GM12878 (cell line): ENCODE data around the gene ANKRD34A. TPM values are rescaled to one million over a fixed set of nuclear protein-coding genes. Genes with fewer than 3 reads are reported as not detected.

ENCODE experiments used
- ATAC-seq: fragments of 200-7000 bp; cut with Tn5 transposase; 3 replicates; pipeline ENCODE4 v1.9.1; 2020; ENCODE audit warnings: mild to moderate bottlenecking, moderate library complexity
- BruUV-seq: library from RNA; stranded (reverse); fragments of 400-500 nt; replicated peaks from 2 replicates; lab custom pipeline; 2021; lab: Mats Ljungman, UMichigan
- CTCF ChIA-PET: fragments of 300-600 bp; sonication (Branson Sonifier 250); formaldehyde crosslinking; extraction: SDS; loops from one replicate; lab custom pipeline; 2021; ENCODE audit warnings: inconsistent platforms; lab: Yijun Ruan, JAX
- POLR2A ChIA-PET: fragments of 350-600 bp; formaldehyde crosslinking; extraction: SDS; loops from one replicate; lab custom pipeline; 2021; ENCODE audit warnings: inconsistent platforms; lab: Charles Lee
- RAD21 ChIA-PET: fragments of 300-600 bp; sonication (Branson Sonifier 250); formaldehyde crosslinking; loops from one replicate; lab custom pipeline; 2023; ENCODE audit warnings: antibody characterized with exemption; ENCODE audit not compliant: unreplicated experiment; lab: Charles Lee
- SMC1A ChIA-PET: fragments of 300-600 bp; sonication (Branson Sonifier 250); formaldehyde crosslinking; loops from one replicate; lab custom pipeline; 2023; ENCODE audit not compliant: unreplicated experiment, uncharacterized antibody; lab: Charles Lee
- DNase-seq: peaks from one replicate; pipeline ENCODE4 v3.0.0-alpha.2; 2011; ENCODE audit warnings: low read depth, low spot score
- FAIRE-seq: peaks from 3 replicates; lab custom pipeline; 2011; peaks lifted over from hg19 to GRCh38; lab: Jason Lieb, UNC
- H2AFZ ChIP-seq: 2 replicates; pipeline ENCODE4 v1.6.0; 2011; ENCODE audit warnings: low read depth, low read length, control low read depth; ENCODE audit not compliant: control insufficient read depth
- H3K27ac ChIP-seq: 2 replicates; pipeline ENCODE4 v1.5.1; 2011; ENCODE audit warnings: control low read depth; ENCODE audit not compliant: control insufficient read depth, insufficient read depth
- H3K27me3 ChIP-seq, 2 experiments: replicated peaks in 1 of 2; 2 replicates each; pipeline versions ENCODE4 v1.6.0 to v1.6.1; 2011; ENCODE audit warnings: low read length in 1 of 2; ENCODE audit not compliant: control insufficient read depth in 2 of 2, insufficient read depth in 2 of 2
- H3K36me3 ChIP-seq, 2 experiments: 2 replicates each; pipeline ENCODE4 v1.5.1; 2011; ENCODE audit warnings: low read length in 1 of 2; ENCODE audit not compliant: control insufficient read depth in 2 of 2, insufficient read depth in 2 of 2
- H3K4me1 ChIP-seq: 2 replicates; pipeline ENCODE4 v1.6.1; 2011; ENCODE audit warnings: mild to moderate bottlenecking, low read length, moderate library complexity, mixed read lengths; ENCODE audit not compliant: control insufficient read depth, insufficient read depth
- H3K4me2 ChIP-seq: 2 replicates; pipeline ENCODE4 v1.6.0; 2011; ENCODE audit warnings: control low read depth; ENCODE audit not compliant: control insufficient read depth, insufficient read depth
- H3K4me3 ChIP-seq: fragments of 200-600 bp; sonication (generic); 2 replicates; pipeline ENCODE4 v1.5.1; 2016
- H3K79me2 ChIP-seq: 2 replicates; pipeline ENCODE4 v1.6.0; 2011; ENCODE audit warnings: low read length; ENCODE audit not compliant: control insufficient read depth, insufficient read depth
- H3K9ac ChIP-seq: 2 replicates; pipeline ENCODE4 v1.8.0; 2011; ENCODE audit warnings: low read length, control low read depth, mixed read lengths; ENCODE audit not compliant: control insufficient read depth, insufficient read depth
- H3K9me3 ChIP-seq: replicated peaks from 3 replicates; pipeline ENCODE4 v1.5.1; 2011; ENCODE audit warnings: mild to moderate bottlenecking, low read length; ENCODE audit not compliant: control insufficient read depth, insufficient read depth
- H4K20me1 ChIP-seq: 2 replicates; pipeline ENCODE4 v1.6.0; 2011; ENCODE audit not compliant: control insufficient read depth, insufficient read depth
- CBFB ChIP-seq: IDR thresholded peaks from 2 replicates; pipeline ENCODE4 v1.6.1; 2016; ENCODE audit warnings: antibody characterized with exemption, low read depth
- CREM ChIP-seq: IDR thresholded peaks from 2 replicates; pipeline ENCODE4 v1.6.1; 2014; ENCODE audit warnings: antibody characterized with exemption, low read depth
- FOXM1 ChIP-seq: IDR thresholded peaks from 2 replicates; pipeline ENCODE4 v1.6.1; 2012; ENCODE audit warnings: low read depth, mild to moderate bottlenecking, inconsistent platforms, low read length, moderate library complexity
- IKZF2 ChIP-seq, 2 experiments: fragments of 450-650 bp; IDR thresholded peaks; 2 replicates each; pipeline ENCODE4 v1.6.1; 2017; ENCODE audit warnings: mild to moderate bottlenecking in 2 of 2, moderate library complexity in 2 of 2
- MXI1 ChIP-seq: fragments of 150-350 bp; IDR thresholded peaks from 2 replicates; pipeline ENCODE4 v1.6.1; 2011; ENCODE audit warnings: low read depth, mild to moderate bottlenecking, inconsistent platforms, low read length, improper control_type of control experiment
- POLR2AphosphoS5 ChIP-seq: IDR thresholded peaks from 2 replicates; pipeline ENCODE4 v1.6.1; 2011; ENCODE audit warnings: mild to moderate bottlenecking, low read length, inconsistent platforms
- POU2F2 ChIP-seq: IDR thresholded peaks from 3 replicates; pipeline ENCODE4 v1.6.1; 2011; ENCODE audit warnings: low read depth, mild to moderate bottlenecking, low read length, borderline replicate concordance
- RAD51 ChIP-seq: fragments of 450-650 bp; IDR thresholded peaks from 2 replicates; pipeline ENCODE4 v1.6.1; 2016; ENCODE audit warnings: moderate library complexity, mild to moderate bottlenecking, inconsistent platforms
- SMAD1 ChIP-seq: fragments of 450-650 bp; IDR thresholded peaks from 2 replicates; pipeline ENCODE4 v1.6.1; 2018; ENCODE audit warnings: mild to moderate bottlenecking, low read depth; ENCODE audit not compliant: partially characterized antibody
- TCF12 ChIP-seq: IDR thresholded peaks from 2 replicates; pipeline ENCODE4 v1.6.1; 2011; ENCODE audit warnings: low read depth, mild to moderate bottlenecking, low read length
- ZNF207 ChIP-seq: fragments of 450-650 bp; IDR thresholded peaks from 2 replicates; pipeline ENCODE4 v1.6.1; 2014; ENCODE audit warnings: antibody characterized with exemption, mild to moderate bottlenecking, borderline replicate concordance
- WGBS: methylation state at CpG from one replicate; pipeline ENCODE4 v1.1.6; 2016; ENCODE audit warnings: low lambda C conversion rate; ENCODE audit not compliant: insufficient replicate concordance, insufficient coverage; ENCODE audit errors: missing lambda C conversion rate; 5-methylcytosine and 5-hydroxymethylcytosine counted together
- in situ Hi-C: fragments of 300-500 bp; cut with MboI; formaldehyde crosslinking; loops from 9 replicates; pipeline ENCODE4 v1.14.3; 2018; ENCODE audit warnings: mixed read lengths
- intact Hi-C: fragments of 100-400 bp; cut with micrococcal nuclease; formaldehyde crosslinking; loops from one replicate; pipeline ENCODE4 v1.14.2; 2022; ENCODE audit not compliant: unreplicated experiment
- polyA plus RNA-seq, 11 experiments: library from polyadenylated mRNA; depleted of rRNA in 4 of 11; unstranded in 6 of 11; stranded (reverse) in 5 of 11; fragments of >200 nt; fragmentation: Nextera tagmentation in 4 of 11; fragmentation: Illumina TruSeq in 1 of 11; extraction: Ambion mirVana in 4 of 11; extraction: Trizol in 1 of 11; gene quantifications; 1 replicate in 1 of 11; 2 replicates in 10 of 11; pipeline versions ENCODE4 v1.2.1 to v1.2.3, GENCODE V29; 2011 to 2016; ENCODE audit warnings: inconsistent platforms in 2 of 11, missing spikeins in 2 of 11, low read depth in 1 of 11
- total RNA-seq, 4 experiments: library from RNA; depleted of rRNA in 3 of 4; stranded (reverse); fragments of >200 nt in 3 of 4; fragmentation: Illumina TruSeq in 1 of 4; extraction: Trizol in 1 of 4; gene quantifications; 2 replicates each; pipeline versions ENCODE4 v1.2.1 to v1.2.3, GENCODE V29; 2013 to 2021
- TF ChIP-seq, protein P1 (sequence below): IDR thresholded peaks from 2 replicates; pipeline ENCODE4 v1.6.1; 2012; ENCODE audit warnings: mild to moderate bottlenecking, low read depth, low read length
- TF ChIP-seq, protein P2 (sequence below): IDR thresholded peaks from 2 replicates; pipeline ENCODE4 v1.6.1; 2011; ENCODE audit warnings: low read depth, mild to moderate bottlenecking, low read length, moderate library complexity, borderline replicate concordance; ENCODE audit errors: extremely low read depth
- TF ChIP-seq, protein P3 (sequence below): fragments of 450-650 bp; IDR thresholded peaks from 2 replicates; pipeline ENCODE4 v1.6.1; 2018; ENCODE audit warnings: mild to moderate bottlenecking, low read depth, moderate library complexity; ENCODE audit not compliant: partially characterized antibody
- TF ChIP-seq, protein P4 (sequence below): fragments of 450-650 bp; IDR thresholded peaks from 2 replicates; pipeline ENCODE4 v1.6.1; 2017; ENCODE audit warnings: borderline replicate concordance

Gene ANKRD34A
- total and polyA plus RNA-seq, 10 of the 15 experiments (the other 5 are each of a cell fraction or from before 2014, with no cell fraction given) = 0.40 to 3.5 (median 1.6) TPM

DNA sequence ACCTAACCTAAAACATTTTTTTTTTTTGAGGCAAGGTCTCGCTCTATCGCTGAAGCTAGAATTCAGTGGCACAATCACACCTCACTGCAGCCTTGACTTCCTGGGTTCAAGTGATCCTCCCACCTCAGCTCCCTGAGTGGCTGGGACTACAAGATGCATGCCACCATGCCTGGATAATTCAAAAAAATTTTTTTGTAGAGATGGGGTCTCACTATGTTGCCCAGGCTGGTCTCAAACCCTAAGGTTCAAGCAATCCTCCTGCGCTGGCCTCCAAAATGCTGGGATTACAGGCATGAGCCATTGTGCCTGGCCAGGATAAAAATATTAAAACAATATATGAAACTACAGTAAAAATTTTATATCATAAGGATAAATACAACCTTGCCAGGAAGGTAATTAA lies 11.5 kb downstream of the ANKRD34A start:
- in situ Hi-C loops = no loop called here
- H3K27me3 ChIP-seq = no peaks in the 10 kb centered on the region
- SMC1A ChIA-PET = interaction anchor here (1.4 to 2.8 kb wide), 2 partner anchors 11 to 26 kb away, joined by 4 to 15 read pairs; partner anchors contain the start of genes ANKRD34A, POLR3GL and RBM8A
- intact Hi-C loops = no loop called here
- no peaks in the 10 kb centered on the region; a peak in 1 of 4 replicates for H3K36me3 ChIP-seq
- no peak for DNase-seq
- no peaks in the 10 kb centered on the region for H3K9me3 ChIP-seq
- FAIRE-seq = no peak
- RAD21 ChIA-PET = no interaction called here
- no peak overlapping the region for H2AFZ ChIP-seq
- H3K4me3 ChIP-seq = no peak overlapping the region
- POLR2A ChIA-PET = interaction anchor here (2.8 kb wide), 1 partner anchor 12 kb away, joined by 10 read pairs; the partner anchor contains the start of genes ANKRD34A and POLR3GL
- 96% methylated on average over 3 of the region's 3 CpGs for WGBS
- peaks cover 21% of the 10 kb centered on the region for H3K79me2 ChIP-seq
- no peaks in the 10 kb centered on the region for H3K4me1 ChIP-seq
- no TSS peak for BruUV-seq
- CTCF ChIA-PET = interaction anchor here (1.2 kb wide), 1 partner anchor 79 kb away, joined by 4 read pairs; no protein-coding TSS in a partner anchor
- no peak overlapping the region for H3K27ac ChIP-seq
- ATAC-seq = no peak
- no peak overlapping the region for H3K4me2 ChIP-seq
- H4K20me1 ChIP-seq = no peaks in the 10 kb centered on the region
- H3K9ac ChIP-seq = no peak overlapping the region
- TF ChIP-seq, protein P1, sequence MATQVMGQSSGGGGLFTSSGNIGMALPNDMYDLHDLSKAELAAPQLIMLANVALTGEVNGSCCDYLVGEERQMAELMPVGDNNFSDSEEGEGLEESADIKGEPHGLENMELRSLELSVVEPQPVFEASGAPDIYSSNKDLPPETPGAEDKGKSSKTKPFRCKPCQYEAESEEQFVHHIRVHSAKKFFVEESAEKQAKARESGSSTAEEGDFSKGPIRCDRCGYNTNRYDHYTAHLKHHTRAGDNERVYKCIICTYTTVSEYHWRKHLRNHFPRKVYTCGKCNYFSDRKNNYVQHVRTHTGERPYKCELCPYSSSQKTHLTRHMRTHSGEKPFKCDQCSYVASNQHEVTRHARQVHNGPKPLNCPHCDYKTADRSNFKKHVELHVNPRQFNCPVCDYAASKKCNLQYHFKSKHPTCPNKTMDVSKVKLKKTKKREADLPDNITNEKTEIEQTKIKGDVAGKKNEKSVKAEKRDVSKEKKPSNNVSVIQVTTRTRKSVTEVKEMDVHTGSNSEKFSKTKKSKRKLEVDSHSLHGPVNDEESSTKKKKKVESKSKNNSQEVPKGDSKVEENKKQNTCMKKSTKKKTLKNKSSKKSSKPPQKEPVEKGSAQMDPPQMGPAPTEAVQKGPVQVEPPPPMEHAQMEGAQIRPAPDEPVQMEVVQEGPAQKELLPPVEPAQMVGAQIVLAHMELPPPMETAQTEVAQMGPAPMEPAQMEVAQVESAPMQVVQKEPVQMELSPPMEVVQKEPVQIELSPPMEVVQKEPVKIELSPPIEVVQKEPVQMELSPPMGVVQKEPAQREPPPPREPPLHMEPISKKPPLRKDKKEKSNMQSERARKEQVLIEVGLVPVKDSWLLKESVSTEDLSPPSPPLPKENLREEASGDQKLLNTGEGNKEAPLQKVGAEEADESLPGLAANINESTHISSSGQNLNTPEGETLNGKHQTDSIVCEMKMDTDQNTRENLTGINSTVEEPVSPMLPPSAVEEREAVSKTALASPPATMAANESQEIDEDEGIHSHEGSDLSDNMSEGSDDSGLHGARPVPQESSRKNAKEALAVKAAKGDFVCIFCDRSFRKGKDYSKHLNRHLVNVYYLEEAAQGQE = no peak
- TF ChIP-seq SMAD1 (no peak), MXI1 (no peak), POLR2AphosphoS5 (no peak), RAD51 (no peak), FOXM1 (no peak), ZNF207 (no peak), POU2F2 (no peak), IKZF2 (IDR thresholded peaks at IDR 0.05) (no peak), CBFB (no peak), TCF12 (no peak), CREM (no peak)
- TF ChIP-seq, protein P2, sequence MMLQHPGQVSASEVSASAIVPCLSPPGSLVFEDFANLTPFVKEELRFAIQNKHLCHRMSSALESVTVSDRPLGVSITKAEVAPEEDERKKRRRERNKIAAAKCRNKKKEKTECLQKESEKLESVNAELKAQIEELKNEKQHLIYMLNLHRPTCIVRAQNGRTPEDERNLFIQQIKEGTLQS = no peak
- TF ChIP-seq, protein P3, sequence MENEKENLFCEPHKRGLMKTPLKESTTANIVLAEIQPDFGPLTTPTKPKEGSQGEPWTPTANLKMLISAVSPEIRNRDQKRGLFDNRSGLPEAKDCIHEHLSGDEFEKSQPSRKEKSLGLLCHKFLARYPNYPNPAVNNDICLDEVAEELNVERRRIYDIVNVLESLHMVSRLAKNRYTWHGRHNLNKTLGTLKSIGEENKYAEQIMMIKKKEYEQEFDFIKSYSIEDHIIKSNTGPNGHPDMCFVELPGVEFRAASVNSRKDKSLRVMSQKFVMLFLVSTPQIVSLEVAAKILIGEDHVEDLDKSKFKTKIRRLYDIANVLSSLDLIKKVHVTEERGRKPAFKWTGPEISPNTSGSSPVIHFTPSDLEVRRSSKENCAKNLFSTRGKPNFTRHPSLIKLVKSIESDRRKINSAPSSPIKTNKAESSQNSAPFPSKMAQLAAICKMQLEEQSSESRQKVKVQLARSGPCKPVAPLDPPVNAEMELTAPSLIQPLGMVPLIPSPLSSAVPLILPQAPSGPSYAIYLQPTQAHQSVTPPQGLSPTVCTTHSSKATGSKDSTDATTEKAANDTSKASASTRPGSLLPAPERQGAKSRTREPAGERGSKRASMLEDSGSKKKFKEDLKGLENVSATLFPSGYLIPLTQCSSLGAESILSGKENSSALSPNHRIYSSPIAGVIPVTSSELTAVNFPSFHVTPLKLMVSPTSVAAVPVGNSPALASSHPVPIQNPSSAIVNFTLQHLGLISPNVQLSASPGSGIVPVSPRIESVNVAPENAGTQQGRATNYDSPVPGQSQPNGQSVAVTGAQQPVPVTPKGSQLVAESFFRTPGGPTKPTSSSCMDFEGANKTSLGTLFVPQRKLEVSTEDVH = no peak
- TF ChIP-seq, protein P4, sequence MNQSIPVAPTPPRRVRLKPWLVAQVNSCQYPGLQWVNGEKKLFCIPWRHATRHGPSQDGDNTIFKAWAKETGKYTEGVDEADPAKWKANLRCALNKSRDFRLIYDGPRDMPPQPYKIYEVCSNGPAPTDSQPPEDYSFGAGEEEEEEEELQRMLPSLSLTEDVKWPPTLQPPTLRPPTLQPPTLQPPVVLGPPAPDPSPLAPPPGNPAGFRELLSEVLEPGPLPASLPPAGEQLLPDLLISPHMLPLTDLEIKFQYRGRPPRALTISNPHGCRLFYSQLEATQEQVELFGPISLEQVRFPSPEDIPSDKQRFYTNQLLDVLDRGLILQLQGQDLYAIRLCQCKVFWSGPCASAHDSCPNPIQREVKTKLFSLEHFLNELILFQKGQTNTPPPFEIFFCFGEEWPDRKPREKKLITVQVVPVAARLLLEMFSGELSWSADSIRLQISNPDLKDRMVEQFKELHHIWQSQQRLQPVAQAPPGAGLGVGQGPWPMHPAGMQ = no peak
